Lung (tissue), 12 donors: ENCODE measurements around the gene IL4. TPM values are rescaled to one million over a fixed set of nuclear protein-coding genes. Genes with fewer than 3 reads are reported as not detected.
A peak's percentile ranks its signal among the peaks of the same experiment; 100 is the strongest.

Experiments
- ATAC-seq: fragments of 200-7000 bp; cut with Tn5 transposase; one replicate; pipeline ENCODE4 v1.9.1; 2020; ENCODE audit warnings: moderate number of reproducible peaks; ENCODE audit not compliant: insufficient read depth, low FRiP score
- DNase-seq, 3 donors: peaks; one replicate each; pipeline ENCODE4 v3.0.0-alpha.2; 2013 to 2017
- H3K27ac ChIP-seq, 2 donors: one replicate each; pipeline ENCODE4 v1.5.1; 2013; ENCODE audit warnings: mild to moderate bottlenecking in 2 of 2, moderate library complexity in 2 of 2, control low read depth in 1 of 2, inconsistent platforms in 1 of 2, low read depth in 1 of 2, low read length in 1 of 2
- H3K27me3 ChIP-seq, 3 donors: one replicate each; pipeline ENCODE4 v1.5.1; 2013; ENCODE audit warnings: low read length in 2 of 3; ENCODE audit not compliant: control insufficient read depth in 3 of 3, insufficient read depth in 3 of 3
- H3K36me3 ChIP-seq, 4 donors: one replicate each; pipeline ENCODE4 v1.5.1; 2013; ENCODE audit warnings: low read length in 4 of 4, mild to moderate bottlenecking in 1 of 4, moderate library complexity in 1 of 4; ENCODE audit not compliant: control insufficient read depth in 4 of 4, insufficient read depth in 4 of 4
- H3K4me1 ChIP-seq, 5 donors: one replicate each; pipeline ENCODE4 v1.5.1; 2013; ENCODE audit warnings: low read length in 5 of 5, mild to moderate bottlenecking in 2 of 5, moderate library complexity in 1 of 5; ENCODE audit not compliant: control insufficient read depth in 5 of 5, insufficient read depth in 5 of 5
- H3K4me3 ChIP-seq: one replicate; pipeline ENCODE4 v1.5.1; 2013; ENCODE audit warnings: mild to moderate bottlenecking, control low read depth, moderate library complexity
- H3K9ac ChIP-seq, 2 donors: one replicate each; pipeline ENCODE4 v1.5.1; 2013; ENCODE audit warnings: low read length in 2 of 2, control low read depth in 1 of 2; ENCODE audit not compliant: insufficient read depth in 1 of 2
- H3K9me3 ChIP-seq, 4 donors: one replicate each; pipeline ENCODE4 v1.5.1; 2013; ENCODE audit warnings: low read length in 3 of 4, mild to moderate bottlenecking in 1 of 4, moderate library complexity in 1 of 4; ENCODE audit not compliant: control insufficient read depth in 4 of 4, insufficient read depth in 3 of 4
- CTCF ChIP-seq: IDR thresholded peaks from 2 replicates; pipeline ENCODE4 v1.5.1; 2012; ENCODE audit warnings: mild to moderate bottlenecking; ENCODE audit errors: control extremely low read depth, extremely low read depth
- WGBS, 2 donors: extraction: QIAGEN DNeasy Blood & Tissue Kit; methylation state at CpG; one replicate each; pipeline ENCODE4 v1.1.7; 2013; 5-methylcytosine and 5-hydroxymethylcytosine counted together
- polyA plus RNA-seq, 2 donors: library from polyadenylated mRNA; stranded (reverse); fragments of 200-250 nt; gene quantifications; one replicate each; pipeline ENCODE4 v1.2.1, GENCODE V29; 2013
- total RNA-seq, 2 donors: library from RNA; depleted of rRNA in 1 of 2; stranded (reverse); fragments of >200 nt in 1 of 2; gene quantifications; one replicate each; pipeline ENCODE4 v1.2.1, GENCODE V29; 2014 to 2021
- donor health status: control.
- donor health status: control.
- donor health status: Bipolar disorder and iron deficiency.
- donor health status: healthy.
- donor health status: DM: yes; HTN: yes; CAD: no.

IL4 gene
- total and polyA plus RNA-seq, 4 donors: not detected

- peak; percentile 84 for ATAC-seq
- Histone ChIP-seq H3K27ac (no peak overlapping the region), H3K4me3 (no peak overlapping the region), H3K36me3 (no peaks in the 10 kb centered on the region), H3K27me3 (no peaks in the 10 kb centered on the region), H3K9ac (no peak overlapping the region), H3K4me1 (peaks cover 0 to 2% (median 0%) of the 10 kb centered on the region in 5 donors), H3K9me3 (no peaks in the 10 kb centered on the region)
- DNase-seq: peak in 2 of 3 donors; percentile 14 to 41
- TF ChIP-seq CTCF: no peak
- WGBS, 2 donors: 57 to 73% methylated on average over 7 of the region's 7 CpGs
Observed at GRCh38 chr5:132677191-132677590, 3.4 kb downstream of the IL4 start.

- H3K4me1 ChIP-seq: peaks cover 0 to 2% (median 0%) of the 10 kb centered on the region in 5 donors
- ATAC-seq (no peak), DNase-seq (no peak)
- no peak for TF ChIP-seq CTCF
- 87 to 90% methylated on average over 15 of the region's 15 CpGs for WGBS, 2 donors
- H3K36me3 ChIP-seq: no peaks in the 10 kb centered on the region
- H3K9me3 ChIP-seq: no peaks in the 10 kb centered on the region
- H3K27ac ChIP-seq: no peak overlapping the region
- no peak overlapping the region for H3K4me3 ChIP-seq
- no peak overlapping the region for H3K9ac ChIP-seq
- H3K27me3 ChIP-seq: no peaks in the 10 kb centered on the region
Observed at GRCh38 chr5:132677682-132678400, 4.1 kb downstream of the IL4 start.

DNA sequence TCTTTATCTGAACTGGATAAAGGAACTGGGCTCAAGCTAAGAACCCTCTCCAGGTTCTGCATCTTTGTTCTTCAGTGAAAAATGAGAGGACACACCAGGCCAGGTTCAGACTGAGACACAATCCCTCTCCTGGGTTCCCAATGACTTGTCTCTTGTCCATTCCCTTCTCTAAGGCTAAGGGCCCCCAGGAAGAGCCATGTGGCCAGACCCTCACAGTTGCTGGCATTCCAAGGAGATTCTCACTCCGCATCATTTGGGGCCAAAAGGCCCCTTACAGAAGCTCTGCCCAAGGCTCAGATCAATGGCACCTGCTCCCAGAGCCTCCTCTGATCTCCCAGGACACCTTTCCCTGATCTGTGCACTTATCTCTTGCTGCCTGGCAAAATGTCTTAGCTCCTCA is 4.9 kb downstream of the IL4 start:
- 96 to 100% methylated on average over 1 of the region's 1 CpG for WGBS, 2 donors
- H3K27ac ChIP-seq: no peak overlapping the region
- no peaks in the 10 kb centered on the region for H3K9me3 ChIP-seq
- H3K9ac ChIP-seq: no peak overlapping the region
- DNase-seq: no peak
- H3K27me3 ChIP-seq: no peaks in the 10 kb centered on the region
- no peak overlapping the region for H3K4me3 ChIP-seq
- no peaks in the 10 kb centered on the region for H3K36me3 ChIP-seq
- TF ChIP-seq CTCF: no peak
- no peak for ATAC-seq
- H3K4me1 ChIP-seq: peaks cover 0 to 2% (median 0%) of the 10 kb centered on the region in 5 donors
